Endothelial cell (in vitro differentiated cells): Measurements from ENCODE around the gene GPR132. TPM values are rescaled to one million over a fixed set of nuclear protein-coding genes. Genes with fewer than 3 reads are reported as not detected.

Source experiments
- DNase-seq: peaks from one replicate; pipeline ENCODE4 v3.0.0; 2021; ENCODE audit warnings: low spot score
- H3K27ac Mint-ChIP-seq: one replicate; pipeline ENCODE4 v1.8.0; 2021; ENCODE audit warnings: mixed read lengths, inconsistent platforms; ENCODE audit not compliant: unreplicated experiment
- H3K27me3 Mint-ChIP-seq: one replicate; pipeline ENCODE4 v1.8.0; 2021; ENCODE audit warnings: mild to moderate bottlenecking, moderate library complexity, mixed read lengths, inconsistent platforms; ENCODE audit not compliant: unreplicated experiment
- H3K36me3 Mint-ChIP-seq: one replicate; pipeline ENCODE4 v1.8.0; 2021; ENCODE audit warnings: mild to moderate bottlenecking, low read depth, mixed read lengths, inconsistent platforms; ENCODE audit not compliant: unreplicated experiment
- H3K4me1 Mint-ChIP-seq: one replicate; pipeline ENCODE4 v1.8.0; 2021; ENCODE audit warnings: mild to moderate bottlenecking, mixed read lengths, inconsistent platforms; ENCODE audit not compliant: unreplicated experiment
- H3K4me3 Mint-ChIP-seq: one replicate; pipeline ENCODE4 v1.8.0; 2021; ENCODE audit warnings: mild to moderate bottlenecking, mixed read lengths, inconsistent platforms; ENCODE audit not compliant: unreplicated experiment
- H3K9me3 Mint-ChIP-seq: one replicate; pipeline ENCODE4 v1.8.0; 2021; ENCODE audit warnings: mixed read lengths, inconsistent platforms; ENCODE audit not compliant: unreplicated experiment
- total RNA-seq: library from RNA; stranded (reverse); fragmentation: NEBNext Ultra II Directional; extraction: Animal tissue kit (Norgen Biotek cat#: 25700); gene quantifications from one replicate; pipeline ENCODE4 v1.2.1, GENCODE V29; 2021; ENCODE audit not compliant: unreplicated experiment
- TF ChIP-seq, protein P1 (sequence below): fragments of 200-600 bp; sonication (generic); IDR thresholded peaks from one replicate; pipeline ENCODE4 v1.5.0; 2021; ENCODE audit warnings: antibody characterized with exemption; ENCODE audit not compliant: unreplicated experiment

The GPR132 gene
- total RNA-seq, 1 donor from 2014 or later, result not detected

DNA sequence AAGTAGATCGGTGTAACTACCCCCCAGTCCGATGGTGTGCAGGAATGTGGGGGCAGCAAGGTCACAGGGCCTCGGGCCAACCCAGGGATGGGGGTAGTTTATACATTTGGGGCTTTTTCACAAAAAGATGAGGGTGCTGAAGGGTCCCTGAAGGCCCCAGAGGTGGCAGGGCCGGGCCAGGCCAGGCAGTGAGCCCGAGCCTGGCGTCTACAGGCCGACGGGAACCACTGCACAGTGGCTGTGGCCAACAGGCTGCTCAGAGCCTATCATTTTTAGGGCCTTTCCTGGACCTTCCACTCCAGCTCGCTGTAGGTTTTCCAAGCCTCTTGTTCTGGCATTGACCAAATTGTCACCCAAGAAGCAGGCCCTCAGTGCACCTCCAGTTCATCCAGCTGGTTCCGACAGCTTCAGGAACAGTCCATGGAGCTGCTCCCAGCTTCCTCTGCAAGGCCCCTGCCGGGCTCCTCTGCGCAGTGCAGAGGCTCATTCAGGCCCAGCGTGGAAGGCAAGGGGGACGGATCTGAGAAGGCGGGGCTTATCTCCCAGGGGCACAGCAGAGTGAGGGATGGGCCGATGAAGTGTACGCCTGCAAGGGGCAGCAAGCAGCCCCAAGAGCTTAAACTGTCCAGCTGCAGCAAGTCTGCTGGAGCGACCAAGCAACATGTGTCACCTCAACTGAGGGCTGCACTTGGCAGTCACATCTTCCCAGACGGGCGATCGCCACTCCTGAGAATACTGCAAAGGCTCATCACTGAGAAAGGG, 58.2 kb downstream of the GPR132 start:
- Mint-ChIP-seq H3K27ac (peak overlapping the region; percentile 52), H3K4me1 (peaks cover 4% of the 10 kb centered on the region), H3K9me3 (peaks cover 5% of the 10 kb centered on the region), H3K36me3 (peaks cover 15% of the 10 kb centered on the region), H3K4me3 (no peak overlapping the region), H3K27me3 (peaks cover 4% of the 10 kb centered on the region)
- no peak for DNase-seq
- TF ChIP-seq, protein P1, sequence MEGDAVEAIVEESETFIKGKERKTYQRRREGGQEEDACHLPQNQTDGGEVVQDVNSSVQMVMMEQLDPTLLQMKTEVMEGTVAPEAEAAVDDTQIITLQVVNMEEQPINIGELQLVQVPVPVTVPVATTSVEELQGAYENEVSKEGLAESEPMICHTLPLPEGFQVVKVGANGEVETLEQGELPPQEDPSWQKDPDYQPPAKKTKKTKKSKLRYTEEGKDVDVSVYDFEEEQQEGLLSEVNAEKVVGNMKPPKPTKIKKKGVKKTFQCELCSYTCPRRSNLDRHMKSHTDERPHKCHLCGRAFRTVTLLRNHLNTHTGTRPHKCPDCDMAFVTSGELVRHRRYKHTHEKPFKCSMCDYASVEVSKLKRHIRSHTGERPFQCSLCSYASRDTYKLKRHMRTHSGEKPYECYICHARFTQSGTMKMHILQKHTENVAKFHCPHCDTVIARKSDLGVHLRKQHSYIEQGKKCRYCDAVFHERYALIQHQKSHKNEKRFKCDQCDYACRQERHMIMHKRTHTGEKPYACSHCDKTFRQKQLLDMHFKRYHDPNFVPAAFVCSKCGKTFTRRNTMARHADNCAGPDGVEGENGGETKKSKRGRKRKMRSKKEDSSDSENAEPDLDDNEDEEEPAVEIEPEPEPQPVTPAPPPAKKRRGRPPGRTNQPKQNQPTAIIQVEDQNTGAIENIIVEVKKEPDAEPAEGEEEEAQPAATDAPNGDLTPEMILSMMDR, result no peak

- H3K9me3 Mint-ChIP-seq, result peaks cover 5% of the 10 kb centered on the region
- DNase-seq, result no peak
- no peak overlapping the region for H3K4me3 Mint-ChIP-seq
- H3K36me3 Mint-ChIP-seq, result peaks cover 15% of the 10 kb centered on the region
- H3K27ac Mint-ChIP-seq, result peak overlapping the region; percentile 52
- H3K27me3 Mint-ChIP-seq, result peaks cover 4% of the 10 kb centered on the region
- TF ChIP-seq, protein P1, result no peak
- H3K4me1 Mint-ChIP-seq, result no peaks in the 10 kb centered on the region
Measured at GRCh38 chr14:105005929-105006830, 59.0 kb downstream of the GPR132 start.

DNA sequence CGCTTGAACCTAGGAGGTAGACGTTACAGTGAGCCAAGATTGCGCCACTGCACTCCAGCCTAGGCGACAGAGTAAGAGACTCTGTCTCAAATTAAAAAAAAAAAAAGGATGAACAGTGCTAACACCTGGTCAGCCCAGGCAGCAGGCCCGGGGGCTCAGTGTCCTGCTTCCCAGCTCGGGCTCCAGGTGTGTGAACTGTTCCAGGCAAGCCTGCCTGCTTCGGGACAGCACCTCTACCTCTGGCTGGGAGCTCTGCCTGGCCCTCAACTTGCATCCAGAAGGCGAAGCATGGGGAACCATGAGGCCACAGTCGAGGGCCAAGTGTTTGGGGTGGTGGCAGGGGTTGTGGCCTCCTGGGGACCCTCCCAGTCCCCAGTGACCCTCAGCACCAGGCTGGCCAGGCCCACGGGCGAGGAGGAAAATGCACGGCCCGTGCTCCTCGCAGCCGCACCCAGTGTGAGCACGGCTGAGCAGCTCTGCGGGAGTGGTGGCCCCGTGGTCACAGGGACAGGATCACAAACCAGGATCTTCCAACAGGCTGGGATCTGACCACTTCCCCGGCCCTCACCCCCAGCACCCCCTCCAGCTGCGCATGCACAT, 59.8 kb downstream of the GPR132 start:
- H3K9me3 Mint-ChIP-seq, result peaks cover 5% of the 10 kb centered on the region
- no peak overlapping the region for H3K27ac Mint-ChIP-seq
- no peak for DNase-seq
- H3K27me3 Mint-ChIP-seq, result peaks cover 4% of the 10 kb centered on the region
- H3K4me3 Mint-ChIP-seq, result no peak overlapping the region
- peaks cover 11% of the 10 kb centered on the region for H3K36me3 Mint-ChIP-seq
- H3K4me1 Mint-ChIP-seq, result no peaks in the 10 kb centered on the region
- TF ChIP-seq, protein P1, result no peak

Other genes starting within 250 kb of the GPR132 start
- 11.3 TPM for gene CEP170B, start 200.2 kb downstream of the GPR132 start, total RNA-seq
- 1.3 TPM for gene PLD4, start 140.6 kb downstream of the GPR132 start, total RNA-seq
- 26.9 TPM for gene AHNAK2, start 87.1 kb downstream of the GPR132 start, total RNA-seq
- gene CLBA1, start 79.6 kb downstream of the GPR132 start, total RNA-seq, result 13.5 TPM
- 40.1 TPM for gene CDCA4, start 44.3 kb downstream of the GPR132 start, total RNA-seq
- 280 TPM for gene JAG2, start 103.3 kb upstream of the GPR132 start, total RNA-seq
- gene NUDT14, start 115.9 kb upstream of the GPR132 start, total RNA-seq, result 135 TPM
- gene BTBD6, start 183.1 kb upstream of the GPR132 start, total RNA-seq, result 45.1 TPM
- gene BRF1, start 235.6 kb upstream of the GPR132 start, total RNA-seq, result 40.9 TPM
- 113 TPM for gene PACS2, start 249.3 kb upstream of the GPR132 start, total RNA-seq